GM12878 (cell line): Measurements from ENCODE around the gene PSPN. TPM values are rescaled to one million over a fixed set of nuclear protein-coding genes. Genes with fewer than 3 reads are reported as not detected.

Source experiments
- ATAC-seq: fragments of 200-7000 bp; cut with Tn5 transposase; 3 replicates; pipeline ENCODE4 v1.9.1; 2020; ENCODE audit warnings: mild to moderate bottlenecking, moderate library complexity
- BruUV-seq: library from RNA; stranded (reverse); fragments of 400-500 nt; replicated peaks from 2 replicates; lab custom pipeline; 2021; lab: Mats Ljungman, UMichigan
- CTCF ChIA-PET: fragments of 300-600 bp; sonication (Branson Sonifier 250); formaldehyde crosslinking; extraction: SDS; loops from one replicate; lab custom pipeline; 2021; ENCODE audit warnings: inconsistent platforms; lab: Yijun Ruan, JAX
- POLR2A ChIA-PET: fragments of 350-600 bp; formaldehyde crosslinking; extraction: SDS; loops from one replicate; lab custom pipeline; 2021; ENCODE audit warnings: inconsistent platforms; lab: Charles Lee
- RAD21 ChIA-PET: fragments of 300-600 bp; sonication (Branson Sonifier 250); formaldehyde crosslinking; loops from one replicate; lab custom pipeline; 2023; ENCODE audit warnings: antibody characterized with exemption; ENCODE audit not compliant: unreplicated experiment; lab: Charles Lee
- SMC1A ChIA-PET: fragments of 300-600 bp; sonication (Branson Sonifier 250); formaldehyde crosslinking; loops from one replicate; lab custom pipeline; 2023; ENCODE audit not compliant: unreplicated experiment, uncharacterized antibody; lab: Charles Lee
- DNase-seq: peaks from one replicate; pipeline ENCODE4 v3.0.0-alpha.2; 2011; ENCODE audit warnings: low read depth, low spot score
- FAIRE-seq: peaks from 3 replicates; lab custom pipeline; 2011; peaks lifted over from hg19 to GRCh38; lab: Jason Lieb, UNC
- H2AFZ ChIP-seq: 2 replicates; pipeline ENCODE4 v1.6.0; 2011; ENCODE audit warnings: low read depth, low read length, control low read depth; ENCODE audit not compliant: control insufficient read depth
- H3K27ac ChIP-seq: 2 replicates; pipeline ENCODE4 v1.5.1; 2011; ENCODE audit warnings: control low read depth; ENCODE audit not compliant: control insufficient read depth, insufficient read depth
- H3K27me3 ChIP-seq, 2 experiments: replicated peaks in 1 of 2; 2 replicates each; pipeline versions ENCODE4 v1.6.0 to v1.6.1; 2011; ENCODE audit warnings: low read length in 1 of 2; ENCODE audit not compliant: control insufficient read depth in 2 of 2, insufficient read depth in 2 of 2
- H3K36me3 ChIP-seq, 2 experiments: 2 replicates each; pipeline ENCODE4 v1.5.1; 2011; ENCODE audit warnings: low read length in 1 of 2; ENCODE audit not compliant: control insufficient read depth in 2 of 2, insufficient read depth in 2 of 2
- H3K4me1 ChIP-seq: 2 replicates; pipeline ENCODE4 v1.6.1; 2011; ENCODE audit warnings: mild to moderate bottlenecking, low read length, moderate library complexity, mixed read lengths; ENCODE audit not compliant: control insufficient read depth, insufficient read depth
- H3K4me2 ChIP-seq: 2 replicates; pipeline ENCODE4 v1.6.0; 2011; ENCODE audit warnings: control low read depth; ENCODE audit not compliant: control insufficient read depth, insufficient read depth
- H3K4me3 ChIP-seq: fragments of 200-600 bp; sonication (generic); 2 replicates; pipeline ENCODE4 v1.5.1; 2016
- H3K79me2 ChIP-seq: 2 replicates; pipeline ENCODE4 v1.6.0; 2011; ENCODE audit warnings: low read length; ENCODE audit not compliant: control insufficient read depth, insufficient read depth
- H3K9ac ChIP-seq: 2 replicates; pipeline ENCODE4 v1.8.0; 2011; ENCODE audit warnings: low read length, control low read depth, mixed read lengths; ENCODE audit not compliant: control insufficient read depth, insufficient read depth
- H3K9me3 ChIP-seq: replicated peaks from 3 replicates; pipeline ENCODE4 v1.5.1; 2011; ENCODE audit warnings: mild to moderate bottlenecking, low read length; ENCODE audit not compliant: control insufficient read depth, insufficient read depth
- H4K20me1 ChIP-seq: 2 replicates; pipeline ENCODE4 v1.6.0; 2011; ENCODE audit not compliant: control insufficient read depth, insufficient read depth
- CBFB ChIP-seq: IDR thresholded peaks from 2 replicates; pipeline ENCODE4 v1.6.1; 2016; ENCODE audit warnings: antibody characterized with exemption, low read depth
- DPF2 ChIP-seq: fragments of 450-650 bp; IDR thresholded peaks from 2 replicates; pipeline ENCODE4 v1.6.1; 2017; ENCODE audit warnings: mild to moderate bottlenecking
- ELK1 ChIP-seq: IDR thresholded peaks from 2 replicates; pipeline ENCODE4 v1.6.1; 2012; ENCODE audit warnings: low read depth, low read length, improper control_type of control experiment
- PML ChIP-seq: IDR thresholded peaks from 2 replicates; pipeline ENCODE4 v1.6.1; 2012; ENCODE audit warnings: low read length, inconsistent platforms
- POLR2AphosphoS5 ChIP-seq: IDR thresholded peaks from 2 replicates; pipeline ENCODE4 v1.6.1; 2011; ENCODE audit warnings: mild to moderate bottlenecking, low read length, inconsistent platforms
- SMAD5 ChIP-seq: IDR thresholded peaks from 2 replicates; pipeline ENCODE4 v1.6.1; 2016; ENCODE audit warnings: antibody characterized with exemption, low read depth
- ZNF217 ChIP-seq: fragments of 450-650 bp; IDR thresholded peaks from 2 replicates; pipeline ENCODE4 v1.6.1; 2017; ENCODE audit warnings: antibody characterized with exemption, mild to moderate bottlenecking
- WGBS: methylation state at CpG from one replicate; pipeline ENCODE4 v1.1.6; 2016; ENCODE audit warnings: low lambda C conversion rate; ENCODE audit not compliant: insufficient replicate concordance, insufficient coverage; ENCODE audit errors: missing lambda C conversion rate; 5-methylcytosine and 5-hydroxymethylcytosine counted together
- in situ Hi-C: fragments of 300-500 bp; cut with MboI; formaldehyde crosslinking; loops from 9 replicates; pipeline ENCODE4 v1.14.3; 2018; ENCODE audit warnings: mixed read lengths
- intact Hi-C: fragments of 100-400 bp; cut with micrococcal nuclease; formaldehyde crosslinking; loops from one replicate; pipeline ENCODE4 v1.14.2; 2022; ENCODE audit not compliant: unreplicated experiment
- microRNA-seq: library from miRNA; unstranded; fragments of <30 nt; microRNA quantifications from one replicate; pipeline ENCODE4, GENCODE V29; 2018
- polyA plus RNA-seq, 11 experiments: library from polyadenylated mRNA; depleted of rRNA in 4 of 11; unstranded in 6 of 11; stranded (reverse) in 5 of 11; fragments of >200 nt; fragmentation: Nextera tagmentation in 4 of 11; fragmentation: Illumina TruSeq in 1 of 11; extraction: Ambion mirVana in 4 of 11; extraction: Trizol in 1 of 11; gene quantifications; 1 replicate in 1 of 11; 2 replicates in 10 of 11; pipeline versions ENCODE4 v1.2.1 to v1.2.3, GENCODE V29; 2011 to 2016; ENCODE audit warnings: inconsistent platforms in 2 of 11, missing spikeins in 2 of 11, low read depth in 1 of 11
- small RNA-seq: library from RNA; depleted of rRNA; stranded (forward); fragments of <200 nt; gene quantifications from one replicate; pipeline ENCODE3, GENCODE V24; 2014
- total RNA-seq, 4 experiments: library from RNA; depleted of rRNA in 3 of 4; stranded (reverse); fragments of >200 nt in 3 of 4; fragmentation: Illumina TruSeq in 1 of 4; extraction: Trizol in 1 of 4; gene quantifications; 2 replicates each; pipeline versions ENCODE4 v1.2.1 to v1.2.3, GENCODE V29; 2013 to 2021

The PSPN gene
- total and polyA plus RNA-seq, 10 of the 15 experiments (the other 5 are each of a cell fraction or from before 2014, with no cell fraction given): 0.27 to 1.2 (median 0.66) TPM

GRCh38 chr19:6326815-6327214 lies 48.9 kb downstream of the PSPN start:
- CTCF ChIA-PET: no interaction called here
- ATAC-seq (no peak), FAIRE-seq (no peak), DNase-seq (no peak)
- RAD21 ChIA-PET: no interaction called here
- no TSS peak for BruUV-seq
- H3K4me1 ChIP-seq: no peaks in the 10 kb centered on the region
- in situ Hi-C loops: no loop called here
- no peak overlapping the region for H3K27ac ChIP-seq
- no peak overlapping the region for H3K4me2 ChIP-seq
- no peak for TF ChIP-seq POLR2AphosphoS5
- no peak overlapping the region for H2AFZ ChIP-seq
- no peaks in the 10 kb centered on the region for H3K9me3 ChIP-seq
- no peak overlapping the region for H3K4me3 ChIP-seq
- intact Hi-C loops: no loop called here
- whole genome bisulfite sequencing: 59% methylated on average over 5 of the region's 5 CpGs
- no peak overlapping the region for H3K9ac ChIP-seq
- H3K36me3 ChIP-seq: no peaks in the 10 kb centered on the region
- H4K20me1 ChIP-seq: no peaks in the 10 kb centered on the region
- POLR2A ChIA-PET: no interaction called here
- H3K79me2 ChIP-seq: no peaks in the 10 kb centered on the region
- SMC1A ChIA-PET: no interaction called here
- no peaks in the 10 kb centered on the region for H3K27me3 ChIP-seq

GRCh38 chr19:6325614-6326013 lies 50.1 kb downstream of the PSPN start:
- DNase-seq (no peak), ATAC-seq (no peak), FAIRE-seq (no peak)
- CTCF ChIA-PET: no interaction called here
- Histone ChIP-seq H3K4me1 (no peaks in the 10 kb centered on the region), H3K27me3 (no peaks in the 10 kb centered on the region), H3K9me3 (no peaks in the 10 kb centered on the region), H3K79me2 (no peaks in the 10 kb centered on the region), H2AFZ (no peak overlapping the region), H3K9ac (no peak overlapping the region), H3K27ac (no peak overlapping the region), H3K4me2 (no peak overlapping the region), H3K4me3 (no peak overlapping the region), H3K36me3 (no peaks in the 10 kb centered on the region), H4K20me1 (no peaks in the 10 kb centered on the region)
- 43% methylated on average over 4 of the region's 4 CpGs for WGBS
- POLR2A ChIA-PET: interaction anchor here (0.6 kb wide), 1 partner anchor 173 kb away, joined by 3 read pairs; no protein-coding TSS in a partner anchor
- in situ Hi-C loops (no loop called here), intact Hi-C loops (no loop called here)
- TF ChIP-seq DPF2 (no peak), CBFB (no peak), SMAD5 (no peak), PML (no peak), ZNF217 (no peak), ELK1 (no peak)
- SMC1A ChIA-PET: interaction anchor here (0.7 kb wide), 1 partner anchor 48 kb away, joined by 3 read pairs; no protein-coding TSS in a partner anchor
- RAD21 ChIA-PET: no interaction called here
- no TSS peak for BruUV-seq

Small RNAs within 50 kb of the gene (microRNA-seq; reads per million reads assigned to microRNA genes)
- gene MIR3940: 141 reads per million, percentile 78 among the genes with 10 or more reads in this experiment
- not detected for gene MIR6790
- 1.7 reads per million for gene MIR6885

Small RNAs within 50 kb of the gene (small RNA-seq; reads per million reads assigned to genes)
- gene MIR6790 (not detected), gene MIR6885 (0.16 reads per million)

Other genes with a start within 250 kb of the PSPN start
Only the 7 nearest of the 14 such genes appear.
- not detected in 2 replicates for gene ACER1, start 42.3 kb downstream of the PSPN start, total RNA-seq (2014; rRNA removed)
- not detected in 2 replicates for gene ACER1, start 42.3 kb downstream of the PSPN start, total RNA-seq (2014; rRNA removed; fragmentation: Illumina TruSeq; extraction: Trizol)
- not detected in 2 replicates for gene ACER1, start 42.3 kb downstream of the PSPN start, total RNA-seq (2021)
- not detected in 2 replicates for gene ACER1, start 42.3 kb downstream of the PSPN start, polyA plus RNA-seq (2011; rRNA removed)
- gene ACER1, start 42.3 kb downstream of the PSPN start, polyA plus RNA-seq (2014; fragmentation: Illumina TruSeq; extraction: Trizol): not detected in 2 replicates
- gene ACER1, start 42.3 kb downstream of the PSPN start, polyA plus RNA-seq (2014; fragmentation: Nextera tagmentation; extraction: Ambion mirVana): not detected
- gene ACER1, start 42.3 kb downstream of the PSPN start, polyA plus RNA-seq (2014; rRNA removed): not detected in 2 replicates
- gene ACER1, start 42.3 kb downstream of the PSPN start, polyA plus RNA-seq (2016; fragmentation: Nextera tagmentation; extraction: Ambion mirVana): not detected
- gene CLPP, start 14.4 kb downstream of the PSPN start, total RNA-seq (2014; rRNA removed): 138 and 162 TPM in 2 replicates
- gene CLPP, start 14.4 kb downstream of the PSPN start, total RNA-seq (2014; rRNA removed; fragmentation: Illumina TruSeq; extraction: Trizol): 57.1 and 62.7 TPM in 2 replicates
- 137 and 151 TPM in 2 replicates for gene CLPP, start 14.4 kb downstream of the PSPN start, total RNA-seq (2021)
- gene CLPP, start 14.4 kb downstream of the PSPN start, polyA plus RNA-seq (2011; rRNA removed): 37.8 and 89.2 TPM in 2 replicates
- gene CLPP, start 14.4 kb downstream of the PSPN start, polyA plus RNA-seq (2014; fragmentation: Illumina TruSeq; extraction: Trizol): 7.4 and 37.6 TPM in 2 replicates
- gene CLPP, start 14.4 kb downstream of the PSPN start, polyA plus RNA-seq (2014; fragmentation: Nextera tagmentation; extraction: Ambion mirVana): 1 to 10 TPM; 4.6 to 9.8 TPM
- gene CLPP, start 14.4 kb downstream of the PSPN start, polyA plus RNA-seq (2014; rRNA removed): 157 and 176 TPM in 2 replicates
- 100 to 1,000 TPM; 157 to 170 TPM for gene CLPP, start 14.4 kb downstream of the PSPN start, polyA plus RNA-seq (2016; fragmentation: Nextera tagmentation; extraction: Ambion mirVana)
- gene ALKBH7, start 3.1 kb downstream of the PSPN start, total RNA-seq (2014; rRNA removed): 57.7 and 64.9 TPM in 2 replicates
- 11.8 and 15.1 TPM in 2 replicates for gene ALKBH7, start 3.1 kb downstream of the PSPN start, total RNA-seq (2014; rRNA removed; fragmentation: Illumina TruSeq; extraction: Trizol)
- gene ALKBH7, start 3.1 kb downstream of the PSPN start, total RNA-seq (2021): 82.5 and 89.6 TPM in 2 replicates
- 10.9 and 22.9 TPM in 2 replicates for gene ALKBH7, start 3.1 kb downstream of the PSPN start, polyA plus RNA-seq (2011; rRNA removed)
- gene ALKBH7, start 3.1 kb downstream of the PSPN start, polyA plus RNA-seq (2014; fragmentation: Illumina TruSeq; extraction: Trizol): 0.98 and 7.0 TPM in 2 replicates
- 1 to 10 TPM in 1 of 2 experiments, under 1 TPM in 1; 0.31 to 5.8 TPM for gene ALKBH7, start 3.1 kb downstream of the PSPN start, polyA plus RNA-seq (2014; fragmentation: Nextera tagmentation; extraction: Ambion mirVana)
- gene ALKBH7, start 3.1 kb downstream of the PSPN start, polyA plus RNA-seq (2014; rRNA removed): 58.7 and 69.6 TPM in 2 replicates
- 10 to 100 TPM; 52.3 to 63.6 TPM for gene ALKBH7, start 3.1 kb downstream of the PSPN start, polyA plus RNA-seq (2016; fragmentation: Nextera tagmentation; extraction: Ambion mirVana)
- gene GTF2F1, start 17.2 kb upstream of the PSPN start, total RNA-seq (2014; rRNA removed): 42.7 and 45.0 TPM in 2 replicates
- gene GTF2F1, start 17.2 kb upstream of the PSPN start, total RNA-seq (2014; rRNA removed; fragmentation: Illumina TruSeq; extraction: Trizol): 55.4 and 57.3 TPM in 2 replicates
- 57.8 and 61.7 TPM in 2 replicates for gene GTF2F1, start 17.2 kb upstream of the PSPN start, total RNA-seq (2021)
- gene GTF2F1, start 17.2 kb upstream of the PSPN start, polyA plus RNA-seq (2011; rRNA removed): 39.6 and 50.4 TPM in 2 replicates
- 29.6 and 53.1 TPM in 2 replicates for gene GTF2F1, start 17.2 kb upstream of the PSPN start, polyA plus RNA-seq (2014; fragmentation: Illumina TruSeq; extraction: Trizol)
- gene GTF2F1, start 17.2 kb upstream of the PSPN start, polyA plus RNA-seq (2014; fragmentation: Nextera tagmentation; extraction: Ambion mirVana): 1 to 10 TPM; 4.5 to 8.7 TPM
- gene GTF2F1, start 17.2 kb upstream of the PSPN start, polyA plus RNA-seq (2014; rRNA removed): 55.1 and 61.3 TPM in 2 replicates
- gene GTF2F1, start 17.2 kb upstream of the PSPN start, polyA plus RNA-seq (2016; fragmentation: Nextera tagmentation; extraction: Ambion mirVana): 10 to 100 TPM; 39.2 to 46.7 TPM
- gene KHSRP, start 48.9 kb upstream of the PSPN start, total RNA-seq (2014; rRNA removed): 111 and 121 TPM in 2 replicates
- 71.8 and 79.8 TPM in 2 replicates for gene KHSRP, start 48.9 kb upstream of the PSPN start, total RNA-seq (2014; rRNA removed; fragmentation: Illumina TruSeq; extraction: Trizol)
- gene KHSRP, start 48.9 kb upstream of the PSPN start, total RNA-seq (2021): 411 and 440 TPM in 2 replicates
- gene KHSRP, start 48.9 kb upstream of the PSPN start, polyA plus RNA-seq (2011; rRNA removed): 71.1 and 84.3 TPM in 2 replicates
- 118 and 142 TPM in 2 replicates for gene KHSRP, start 48.9 kb upstream of the PSPN start, polyA plus RNA-seq (2014; fragmentation: Illumina TruSeq; extraction: Trizol)
- gene KHSRP, start 48.9 kb upstream of the PSPN start, polyA plus RNA-seq (2014; fragmentation: Nextera tagmentation; extraction: Ambion mirVana): 1 to 10 TPM; 4.8 to 6.4 TPM
- gene KHSRP, start 48.9 kb upstream of the PSPN start, polyA plus RNA-seq (2014; rRNA removed): 229 and 318 TPM in 2 replicates
- 10 to 100 TPM; 38.5 to 40.1 TPM for gene KHSRP, start 48.9 kb upstream of the PSPN start, polyA plus RNA-seq (2016; fragmentation: Nextera tagmentation; extraction: Ambion mirVana)
- gene SLC25A41, start 57.8 kb upstream of the PSPN start, total RNA-seq (2014; rRNA removed): 0.23 and 0.27 TPM in 2 replicates
- 0.49 and 0.55 TPM in 2 replicates for gene SLC25A41, start 57.8 kb upstream of the PSPN start, total RNA-seq (2014; rRNA removed; fragmentation: Illumina TruSeq; extraction: Trizol)
- gene SLC25A41, start 57.8 kb upstream of the PSPN start, total RNA-seq (2021): 1.0 and 1.2 TPM in 2 replicates
- gene SLC25A41, start 57.8 kb upstream of the PSPN start, polyA plus RNA-seq (2011; rRNA removed): 0.45 and 0.99 TPM in 2 replicates
- 0.24 TPM in 1 of 2 replicates, not detected in the other for gene SLC25A41, start 57.8 kb upstream of the PSPN start, polyA plus RNA-seq (2014; fragmentation: Illumina TruSeq; extraction: Trizol)
- gene SLC25A41, start 57.8 kb upstream of the PSPN start, polyA plus RNA-seq (2014; fragmentation: Nextera tagmentation; extraction: Ambion mirVana): not detected
- gene SLC25A41, start 57.8 kb upstream of the PSPN start, polyA plus RNA-seq (2014; rRNA removed): 0.73 and 1.4 TPM in 2 replicates
- under 1 TPM; 0.30 to 0.37 TPM for gene SLC25A41, start 57.8 kb upstream of the PSPN start, polyA plus RNA-seq (2016; fragmentation: Nextera tagmentation; extraction: Ambion mirVana)
- 51.9 and 66.4 TPM in 2 replicates for gene SLC25A23, start 83.9 kb upstream of the PSPN start, total RNA-seq (2014; rRNA removed)
- gene SLC25A23, start 83.9 kb upstream of the PSPN start, total RNA-seq (2014; rRNA removed; fragmentation: Illumina TruSeq; extraction: Trizol): 35.4 and 36.2 TPM in 2 replicates
- 85.8 and 97.2 TPM in 2 replicates for gene SLC25A23, start 83.9 kb upstream of the PSPN start, total RNA-seq (2021)
- 16.6 and 25.6 TPM in 2 replicates for gene SLC25A23, start 83.9 kb upstream of the PSPN start, polyA plus RNA-seq (2011; rRNA removed)
- gene SLC25A23, start 83.9 kb upstream of the PSPN start, polyA plus RNA-seq (2014; fragmentation: Illumina TruSeq; extraction: Trizol): 60.7 and 70.2 TPM in 2 replicates
- gene SLC25A23, start 83.9 kb upstream of the PSPN start, polyA plus RNA-seq (2014; fragmentation: Nextera tagmentation; extraction: Ambion mirVana): 10 to 100 TPM; 10.2 to 13.6 TPM
- 79.5 and 83.1 TPM in 2 replicates for gene SLC25A23, start 83.9 kb upstream of the PSPN start, polyA plus RNA-seq (2014; rRNA removed)
- 10 to 100 TPM; 42.7 to 57.4 TPM for gene SLC25A23, start 83.9 kb upstream of the PSPN start, polyA plus RNA-seq (2016; fragmentation: Nextera tagmentation; extraction: Ambion mirVana)